Measurements from ENCODE around the gene AGA.

Gene AGA

DNA sequence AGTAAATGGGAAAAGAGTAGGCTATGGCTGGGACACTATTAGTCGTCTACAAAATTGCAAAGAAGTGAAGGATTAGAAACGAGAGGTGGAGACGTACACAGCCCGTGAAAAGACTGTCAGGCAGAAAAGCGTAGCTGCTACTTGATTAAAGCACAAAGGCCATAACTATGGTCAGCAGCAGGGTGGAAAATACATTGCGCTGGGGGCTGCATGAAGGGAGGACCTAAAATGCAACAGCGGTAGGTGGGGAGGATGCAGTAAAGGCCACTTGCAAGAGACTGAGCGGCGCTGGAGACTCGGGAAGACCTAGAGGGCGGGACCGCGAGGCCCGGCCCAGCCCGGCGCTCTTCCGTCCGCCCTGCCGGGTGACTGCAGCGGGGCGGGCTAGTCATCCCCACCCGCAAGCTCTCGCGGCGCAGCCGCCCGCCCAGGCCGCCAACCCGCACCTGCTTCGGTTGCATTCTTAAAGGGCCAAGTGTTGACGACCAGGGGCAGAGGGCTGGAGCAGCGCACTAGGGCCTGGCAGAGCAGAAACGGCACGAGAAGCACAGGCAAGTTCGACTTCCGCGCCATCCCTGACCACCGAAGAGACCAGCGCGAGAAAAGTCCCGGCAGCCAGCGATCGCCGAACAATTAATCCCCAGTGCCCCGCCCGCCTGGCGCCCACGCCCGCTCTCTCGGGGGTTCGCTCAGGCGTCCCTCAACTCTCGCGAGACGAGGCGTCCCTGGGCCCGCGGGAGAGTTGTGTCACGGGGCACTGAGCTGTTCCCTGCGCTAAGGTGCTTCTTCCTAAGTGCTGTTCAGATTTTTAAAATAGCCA is at the start of gene AGA:
Gene AGA, minus strand, starts transcription at position 635 of the 820 bp plus-strand sequence. Its CDS starts 62 bp downstream, at position 573.
- no peaks in the 10 kb centered on the region for H3K9me3 ChIP-seq (ENCODE audit: control insufficient read depth, insufficient read depth, low read depth, low read length)
- POLR2A ChIA-PET = interaction anchor here (0.6 to 1.4 kb wide), 3 partner anchors 30 to 675 kb away, joined by 3 to 5 read pairs (median 3); partner anchors contain the start of gene NEIL3
- H3K4me1 ChIP-seq (ENCODE audit: control insufficient read depth, insufficient read depth, low read length) = no peaks in the 10 kb centered on the region
- peaks cover 0 to 21% of the 10 kb centered on the region in 2 experiments; a peak in 1 of 3 replicates for H3K36me3 ChIP-seq (ENCODE audit: control insufficient read depth in 2 of 2, insufficient read depth in 1 of 2, low read length in 2 of 2)
- H3K4me3 ChIP-seq (ENCODE audit: low read depth, low read length) = peak within 1 kb of the TSS; percentile 79
- H3K27ac ChIP-seq (ENCODE audit: extremely low read depth, low read depth, low read length) = peak within 1 kb of the TSS; percentile 93
- CTCF ChIA-PET = no interaction called here
- no peak for TF ChIP-seq ZNF133 (tag by site-specific recombination; IDR thresholded peaks at IDR 0.05)
- TF ChIP-seq, protein P1, sequence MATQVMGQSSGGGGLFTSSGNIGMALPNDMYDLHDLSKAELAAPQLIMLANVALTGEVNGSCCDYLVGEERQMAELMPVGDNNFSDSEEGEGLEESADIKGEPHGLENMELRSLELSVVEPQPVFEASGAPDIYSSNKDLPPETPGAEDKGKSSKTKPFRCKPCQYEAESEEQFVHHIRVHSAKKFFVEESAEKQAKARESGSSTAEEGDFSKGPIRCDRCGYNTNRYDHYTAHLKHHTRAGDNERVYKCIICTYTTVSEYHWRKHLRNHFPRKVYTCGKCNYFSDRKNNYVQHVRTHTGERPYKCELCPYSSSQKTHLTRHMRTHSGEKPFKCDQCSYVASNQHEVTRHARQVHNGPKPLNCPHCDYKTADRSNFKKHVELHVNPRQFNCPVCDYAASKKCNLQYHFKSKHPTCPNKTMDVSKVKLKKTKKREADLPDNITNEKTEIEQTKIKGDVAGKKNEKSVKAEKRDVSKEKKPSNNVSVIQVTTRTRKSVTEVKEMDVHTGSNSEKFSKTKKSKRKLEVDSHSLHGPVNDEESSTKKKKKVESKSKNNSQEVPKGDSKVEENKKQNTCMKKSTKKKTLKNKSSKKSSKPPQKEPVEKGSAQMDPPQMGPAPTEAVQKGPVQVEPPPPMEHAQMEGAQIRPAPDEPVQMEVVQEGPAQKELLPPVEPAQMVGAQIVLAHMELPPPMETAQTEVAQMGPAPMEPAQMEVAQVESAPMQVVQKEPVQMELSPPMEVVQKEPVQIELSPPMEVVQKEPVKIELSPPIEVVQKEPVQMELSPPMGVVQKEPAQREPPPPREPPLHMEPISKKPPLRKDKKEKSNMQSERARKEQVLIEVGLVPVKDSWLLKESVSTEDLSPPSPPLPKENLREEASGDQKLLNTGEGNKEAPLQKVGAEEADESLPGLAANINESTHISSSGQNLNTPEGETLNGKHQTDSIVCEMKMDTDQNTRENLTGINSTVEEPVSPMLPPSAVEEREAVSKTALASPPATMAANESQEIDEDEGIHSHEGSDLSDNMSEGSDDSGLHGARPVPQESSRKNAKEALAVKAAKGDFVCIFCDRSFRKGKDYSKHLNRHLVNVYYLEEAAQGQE (tag by site-specific recombination; IDR thresholded peaks at IDR 0.05) = no peak
- TF ChIP-seq, protein P2, sequence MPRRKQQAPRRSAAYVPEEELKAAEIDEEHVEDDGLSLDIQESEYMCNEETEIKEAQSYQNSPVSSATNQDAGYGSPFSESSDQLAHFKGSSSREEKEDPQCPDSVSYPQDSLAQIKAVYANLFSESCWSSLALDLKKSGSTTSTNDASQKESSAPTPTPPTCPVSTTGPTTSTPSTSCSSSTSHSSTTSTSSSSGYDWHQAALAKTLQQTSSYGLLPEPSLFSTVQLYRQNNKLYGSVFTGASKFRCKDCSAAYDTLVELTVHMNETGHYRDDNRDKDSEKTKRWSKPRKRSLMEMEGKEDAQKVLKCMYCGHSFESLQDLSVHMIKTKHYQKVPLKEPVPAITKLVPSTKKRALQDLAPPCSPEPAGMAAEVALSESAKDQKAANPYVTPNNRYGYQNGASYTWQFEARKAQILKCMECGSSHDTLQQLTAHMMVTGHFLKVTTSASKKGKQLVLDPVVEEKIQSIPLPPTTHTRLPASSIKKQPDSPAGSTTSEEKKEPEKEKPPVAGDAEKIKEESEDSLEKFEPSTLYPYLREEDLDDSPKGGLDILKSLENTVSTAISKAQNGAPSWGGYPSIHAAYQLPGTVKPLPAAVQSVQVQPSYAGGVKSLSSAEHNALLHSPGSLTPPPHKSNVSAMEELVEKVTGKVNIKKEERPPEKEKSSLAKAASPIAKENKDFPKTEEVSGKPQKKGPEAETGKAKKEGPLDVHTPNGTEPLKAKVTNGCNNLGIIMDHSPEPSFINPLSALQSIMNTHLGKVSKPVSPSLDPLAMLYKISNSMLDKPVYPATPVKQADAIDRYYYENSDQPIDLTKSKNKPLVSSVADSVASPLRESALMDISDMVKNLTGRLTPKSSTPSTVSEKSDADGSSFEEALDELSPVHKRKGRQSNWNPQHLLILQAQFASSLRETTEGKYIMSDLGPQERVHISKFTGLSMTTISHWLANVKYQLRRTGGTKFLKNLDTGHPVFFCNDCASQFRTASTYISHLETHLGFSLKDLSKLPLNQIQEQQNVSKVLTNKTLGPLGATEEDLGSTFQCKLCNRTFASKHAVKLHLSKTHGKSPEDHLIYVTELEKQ (tag by site-specific recombination; IDR thresholded peaks at IDR 0.05; ENCODE audit: borderline replicate concordance) = no peak; the same call in 1 of the 2 replicates
- TF ChIP-seq, protein P3, sequence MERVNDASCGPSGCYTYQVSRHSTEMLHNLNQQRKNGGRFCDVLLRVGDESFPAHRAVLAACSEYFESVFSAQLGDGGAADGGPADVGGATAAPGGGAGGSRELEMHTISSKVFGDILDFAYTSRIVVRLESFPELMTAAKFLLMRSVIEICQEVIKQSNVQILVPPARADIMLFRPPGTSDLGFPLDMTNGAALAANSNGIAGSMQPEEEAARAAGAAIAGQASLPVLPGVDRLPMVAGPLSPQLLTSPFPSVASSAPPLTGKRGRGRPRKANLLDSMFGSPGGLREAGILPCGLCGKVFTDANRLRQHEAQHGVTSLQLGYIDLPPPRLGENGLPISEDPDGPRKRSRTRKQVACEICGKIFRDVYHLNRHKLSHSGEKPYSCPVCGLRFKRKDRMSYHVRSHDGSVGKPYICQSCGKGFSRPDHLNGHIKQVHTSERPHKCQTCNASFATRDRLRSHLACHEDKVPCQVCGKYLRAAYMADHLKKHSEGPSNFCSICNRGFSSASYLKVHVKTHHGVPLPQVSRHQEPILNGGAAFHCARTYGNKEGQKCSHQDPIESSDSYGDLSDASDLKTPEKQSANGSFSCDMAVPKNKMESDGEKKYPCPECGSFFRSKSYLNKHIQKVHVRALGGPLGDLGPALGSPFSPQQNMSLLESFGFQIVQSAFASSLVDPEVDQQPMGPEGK (tag by site-specific recombination; IDR thresholded peaks at IDR 0.05) = peak; percentile 90
- TF ChIP-seq ZNF488 (tag by site-specific recombination; IDR thresholded peaks at IDR 0.05) = no peak
- no peak for TF ChIP-seq ZNF777 (tag by site-specific recombination; IDR thresholded peaks at IDR 0.05; ENCODE audit: borderline replicate concordance)
- peak; percentile 79 for TF ChIP-seq SP7 (tag by site-specific recombination; IDR thresholded peaks at IDR 0.05)
- TF ChIP-seq ZNF843 (tag by site-specific recombination; IDR thresholded peaks at IDR 0.05) = peak; percentile 59; the same call in 1 of the 2 replicates
- TF ChIP-seq, protein P4, sequence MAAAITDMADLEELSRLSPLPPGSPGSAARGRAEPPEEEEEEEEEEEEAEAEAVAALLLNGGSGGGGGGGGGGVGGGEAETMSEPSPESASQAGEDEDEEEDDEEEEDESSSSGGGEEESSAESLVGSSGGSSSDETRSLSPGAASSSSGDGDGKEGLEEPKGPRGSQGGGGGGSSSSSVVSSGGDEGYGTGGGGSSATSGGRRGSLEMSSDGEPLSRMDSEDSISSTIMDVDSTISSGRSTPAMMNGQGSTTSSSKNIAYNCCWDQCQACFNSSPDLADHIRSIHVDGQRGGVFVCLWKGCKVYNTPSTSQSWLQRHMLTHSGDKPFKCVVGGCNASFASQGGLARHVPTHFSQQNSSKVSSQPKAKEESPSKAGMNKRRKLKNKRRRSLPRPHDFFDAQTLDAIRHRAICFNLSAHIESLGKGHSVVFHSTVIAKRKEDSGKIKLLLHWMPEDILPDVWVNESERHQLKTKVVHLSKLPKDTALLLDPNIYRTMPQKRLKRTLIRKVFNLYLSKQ (tag by site-specific recombination; IDR thresholded peaks at IDR 0.05; ENCODE audit: borderline replicate concordance) = no peak
- peak; percentile 72 for TF ChIP-seq ZNF335 (tag by site-specific recombination; conservative IDR thresholded peaks at IDR 0.05)
- no peak for TF ChIP-seq ZNF560 (tag by site-specific recombination; IDR thresholded peaks at IDR 0.05; ENCODE audit: borderline replicate concordance)
- TF ChIP-seq EGR2 (tag by site-specific recombination; IDR thresholded peaks at IDR 0.05; ENCODE audit: low read depth) = peak; percentile 69
- TF ChIP-seq MEIS1 (CRISPR knock-in tag; IDR thresholded peaks at IDR 0.05; ENCODE audit: borderline replicate concordance) = no peak
- peak; percentile 95 for TF ChIP-seq ZNF146 (tag by site-specific recombination; IDR thresholded peaks at IDR 0.05)
- TF ChIP-seq ZNF658 (tag by site-specific recombination; IDR thresholded peaks at IDR 0.05) = no peak
- no peak for TF ChIP-seq ZNF701 (tag by site-specific recombination; IDR thresholded peaks at IDR 0.05)
- TF ChIP-seq ZNF785 (tag by site-specific recombination; IDR thresholded peaks at IDR 0.05) = no peak
- TF ChIP-seq, protein P5, sequence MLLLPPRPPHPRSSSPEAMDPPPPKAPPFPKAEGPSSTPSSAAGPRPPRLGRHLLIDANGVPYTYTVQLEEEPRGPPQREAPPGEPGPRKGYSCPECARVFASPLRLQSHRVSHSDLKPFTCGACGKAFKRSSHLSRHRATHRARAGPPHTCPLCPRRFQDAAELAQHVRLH (tag by site-specific recombination; IDR thresholded peaks at IDR 0.05) = 0 out of 2 replicates have a peak, but pooled peaks have one; percentile 29
- no peak for TF ChIP-seq ZBTB7A (tag by site-specific recombination; IDR thresholded peaks at IDR 0.05; ENCODE audit: low read depth)
- no peak for TF ChIP-seq ZNF362 (tag by site-specific recombination; IDR thresholded peaks at IDR 0.05)
- TF ChIP-seq ZNF48 (tag by site-specific recombination; IDR thresholded peaks at IDR 0.05) = no peak
- no peak for TF ChIP-seq ZNF174 (tag by site-specific recombination; IDR thresholded peaks at IDR 0.05)
- TF ChIP-seq ZNF248 (tag by site-specific recombination; IDR thresholded peaks at IDR 0.05) = no peak
- peak; percentile 97 for TF ChIP-seq KLF8 (tag by site-specific recombination; IDR thresholded peaks at IDR 0.05)

Data from HEK293 (cell line).